Germinal center (tissue), 1 donor: ENCODE results near the gene ELANE.
A peak's percentile ranks its signal among the peaks of the same experiment; 100 is the strongest.
"Not testable (repeated sequence)": the region's sequence is repeated elsewhere in the genome, so short reads cannot be mapped to it uniquely, and the experiment has no call there.

Experiments used
- DNase-seq: peaks from one replicate; pipeline ENCODE4 v3.0.0; 2012; ENCODE audit warnings: mixed read lengths, low spot score

ELANE gene

DNA sequence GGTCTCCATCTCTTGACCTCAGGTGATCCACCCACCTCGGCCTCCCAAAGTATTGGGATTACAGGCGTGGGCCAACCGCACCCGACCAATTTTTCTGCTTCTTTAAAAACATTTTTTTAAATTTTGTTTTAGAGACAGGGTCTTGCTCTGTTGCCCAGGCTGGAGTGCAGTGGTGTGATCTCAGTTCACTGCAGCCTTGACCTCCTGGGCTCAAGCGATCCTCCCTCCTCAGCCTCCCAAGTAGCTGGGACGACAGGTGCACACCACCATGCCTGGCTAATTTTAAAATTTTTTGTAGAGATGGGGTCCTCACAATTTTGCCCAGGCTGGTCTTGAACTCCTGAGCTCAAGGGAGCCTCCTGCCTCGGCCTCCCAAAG is 9.3 kb upstream of the ELANE start:
- not testable (repeated sequence) for DNase-seq

DNA sequence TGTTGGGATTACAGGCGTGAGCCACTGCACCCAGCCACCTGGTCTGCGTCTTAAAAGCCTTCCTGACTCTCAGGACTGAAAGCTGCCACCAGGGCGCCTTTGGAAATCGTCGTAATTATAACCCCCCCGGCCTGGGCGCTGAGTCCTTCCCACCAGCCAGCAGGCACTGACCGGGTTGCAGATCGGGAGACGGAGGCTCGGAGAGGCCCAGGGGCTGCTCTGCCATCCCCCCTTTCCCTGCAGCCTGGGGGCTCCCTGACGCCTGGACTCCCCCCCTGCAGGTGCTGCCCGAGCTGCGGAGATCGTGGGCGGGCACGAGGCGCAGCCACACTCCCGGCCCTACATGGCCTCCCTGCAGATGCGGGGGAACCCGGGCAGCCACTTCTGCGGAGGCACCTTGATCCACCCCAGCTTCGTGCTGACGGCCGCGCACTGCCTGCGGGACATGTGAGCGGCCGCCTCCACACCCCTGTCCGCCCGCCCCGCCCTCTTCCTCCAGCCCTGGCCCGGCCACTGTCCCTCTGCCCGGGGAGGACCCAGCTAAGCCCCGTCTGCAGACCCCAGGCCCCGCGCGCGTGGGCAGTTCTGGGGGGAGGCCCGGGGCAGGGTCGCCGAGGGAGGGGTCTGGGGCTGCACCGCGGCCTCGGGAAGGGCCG is 8.8 kb upstream of the ELANE start:
- no peak for DNase-seq

DNA sequence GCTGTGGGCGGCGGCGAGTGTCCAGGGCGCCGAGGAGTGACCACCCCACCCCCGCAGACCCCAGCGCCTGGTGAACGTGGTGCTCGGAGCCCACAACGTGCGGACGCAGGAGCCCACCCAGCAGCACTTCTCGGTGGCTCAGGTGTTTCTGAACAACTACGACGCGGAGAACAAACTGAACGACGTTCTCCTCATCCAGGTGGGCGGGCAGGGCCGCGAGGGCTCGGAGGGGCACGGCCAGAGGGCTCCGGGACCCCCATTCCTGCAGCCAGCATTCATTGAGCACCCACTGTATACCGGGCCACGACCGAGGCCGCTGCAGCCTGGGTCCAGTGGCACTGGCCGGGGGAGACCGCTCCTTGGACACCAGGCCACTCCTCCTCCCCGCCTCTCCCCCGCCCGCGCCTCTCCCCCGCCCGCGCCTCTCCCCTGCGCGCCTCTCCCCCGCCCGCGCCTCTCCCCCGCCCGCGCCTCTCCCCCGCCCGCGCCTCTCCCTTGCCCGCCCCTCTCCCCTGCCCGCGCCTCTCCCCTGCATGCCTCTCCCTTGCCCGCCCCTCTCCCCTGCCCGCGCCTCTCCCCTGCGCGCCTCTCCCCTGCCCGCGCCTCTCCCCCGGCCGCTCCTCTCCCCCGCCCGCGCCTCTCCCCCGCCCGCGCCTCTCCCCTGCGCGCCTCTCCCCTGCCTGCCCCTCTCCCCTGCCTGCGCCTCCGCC is 8.1 kb upstream of the ELANE start:
- DNase-seq: no peak

DNA sequence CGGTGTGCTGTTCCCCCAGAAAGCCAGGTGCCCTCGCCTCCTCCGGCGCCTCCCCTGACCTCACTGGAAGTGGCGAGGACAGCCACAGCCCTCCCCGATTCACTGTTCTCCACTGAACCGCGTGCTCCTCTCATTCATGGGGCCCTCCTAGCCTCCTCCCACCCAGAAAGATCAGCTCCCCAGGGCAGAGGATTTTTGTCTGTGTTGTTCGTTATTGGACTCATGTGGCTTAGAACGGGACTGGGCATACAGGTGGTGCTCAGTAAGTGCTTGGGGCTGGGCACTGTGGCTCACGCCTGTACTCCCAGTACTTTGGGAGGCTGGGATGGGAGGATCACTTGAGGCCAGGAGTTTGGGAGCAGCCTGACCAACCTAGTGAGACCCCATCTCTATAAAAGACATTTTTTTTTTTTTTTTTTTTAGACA is 7.5 kb upstream of the ELANE start:
- DNase-seq: no peak

- no peak for DNase-seq
These were observed 6.2 kb upstream of the ELANE start for GRCh38 chr19:845707-846521.

- no peak for DNase-seq
These were observed 3.6 kb upstream of the ELANE start for GRCh38 chr19:848386-848921.

GRCh38 chr19:849195-849594 is 2.9 kb upstream of the ELANE start:
- not testable (repeated sequence) for DNase-seq

GRCh38 chr19:850221-850978 is 1.7 kb upstream of the ELANE start:
- DNase-seq: no peak

DNA sequence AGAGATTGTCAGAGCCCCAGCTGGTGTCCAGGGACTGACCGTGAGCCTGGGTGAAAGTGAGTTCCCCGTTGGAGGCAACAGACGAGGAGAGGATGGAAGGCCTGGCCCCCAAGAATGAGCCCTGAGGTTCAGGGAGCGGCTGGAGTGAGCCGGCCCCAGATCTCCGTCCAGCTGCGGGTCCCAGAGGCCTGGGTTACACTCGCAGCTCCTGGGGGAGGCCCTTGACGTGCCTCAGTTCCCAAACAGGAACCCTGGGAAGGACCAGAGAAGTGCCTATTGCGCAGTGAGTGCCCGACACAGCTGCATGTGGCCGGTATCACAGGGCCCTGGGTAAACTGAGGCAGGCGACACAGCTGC is 1.1 kb upstream of the ELANE start:
- DNase-seq: no peak

DNA sequence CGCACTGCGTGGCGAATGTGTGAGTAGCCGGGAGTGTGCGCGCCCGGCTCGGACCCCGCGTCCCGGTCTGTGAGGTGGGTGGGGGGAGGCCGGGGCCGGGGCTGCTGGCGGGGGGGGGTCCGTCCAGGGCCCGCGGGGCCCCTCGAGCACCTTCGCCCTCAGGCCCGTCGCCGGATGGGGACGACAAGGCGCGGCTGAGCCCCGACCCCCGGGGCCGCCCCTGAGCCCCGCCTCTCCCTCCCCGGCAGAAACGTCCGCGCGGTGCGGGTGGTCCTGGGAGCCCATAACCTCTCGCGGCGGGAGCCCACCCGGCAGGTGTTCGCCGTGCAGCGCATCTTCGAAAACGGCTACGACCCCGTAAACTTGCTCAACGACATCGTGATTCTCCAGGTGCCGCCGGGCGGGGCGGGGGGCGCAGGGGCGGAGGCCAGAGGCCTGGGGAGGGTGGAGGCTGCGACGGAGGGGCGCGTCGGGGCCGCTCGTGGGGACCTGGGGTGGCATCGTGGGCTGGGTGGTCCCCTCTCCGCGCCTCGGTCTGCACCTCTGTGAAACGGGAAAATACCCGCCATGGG is 997 bp downstream of the ELANE start:
- no peak for DNase-seq

DNA sequence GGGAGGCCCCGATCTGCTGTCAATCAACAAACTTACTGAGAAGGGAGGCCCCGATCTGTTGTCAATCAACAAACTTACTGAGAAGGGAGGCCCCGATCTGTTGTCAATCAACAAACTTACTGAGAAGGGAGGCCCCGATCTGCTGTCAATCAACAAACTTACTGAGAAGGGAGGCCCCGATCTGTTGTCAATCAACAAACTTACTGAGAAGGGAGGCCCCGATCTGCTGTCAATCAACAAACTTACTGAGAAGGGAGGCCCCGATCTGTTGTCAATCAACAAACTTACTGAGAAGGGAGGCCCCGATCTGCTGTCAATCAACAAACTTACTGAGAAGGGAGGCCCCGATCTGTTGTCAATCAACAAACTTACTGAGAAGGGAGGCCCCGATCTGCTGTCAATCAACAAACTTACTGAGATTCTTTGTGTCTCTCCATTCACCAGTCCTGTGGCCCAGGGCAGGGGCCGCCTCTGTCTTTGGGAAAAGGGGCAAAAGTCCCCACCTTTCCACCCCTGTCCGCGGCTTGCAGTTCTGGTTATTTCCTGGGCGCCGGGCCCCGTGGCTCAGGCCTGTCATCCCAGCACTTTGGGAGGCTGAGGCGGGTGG is 1.6 kb downstream of the ELANE start:
- not testable (repeated sequence) for DNase-seq

GRCh38 chr19:854549-854948 is 2.4 kb downstream of the ELANE start:
- no peak for DNase-seq

- no peak for DNase-seq
These were observed 3.0 kb downstream of the ELANE start for GRCh38 chr19:855142-855541.

GRCh38 chr19:855566-856120 is 3.5 kb downstream of the ELANE start:
- no peak for DNase-seq

DNA sequence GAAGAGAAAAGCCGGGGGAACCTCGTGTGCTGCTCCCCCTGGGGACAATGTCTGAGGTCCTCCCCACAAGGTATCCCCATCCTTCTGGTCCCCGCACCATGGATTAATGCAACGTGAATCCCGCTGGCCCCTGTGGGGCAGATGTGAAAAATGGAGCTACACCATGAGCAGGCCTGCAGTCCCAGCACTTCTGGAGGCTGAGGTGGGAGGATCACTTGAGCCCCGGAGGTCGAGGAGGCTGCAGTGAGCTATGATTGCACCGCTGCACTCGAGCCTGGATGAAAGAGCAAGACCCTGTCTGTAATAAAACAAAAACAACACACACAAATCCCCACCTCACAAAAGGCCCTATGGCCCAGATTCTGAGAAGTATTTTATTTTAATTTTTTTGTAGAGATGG is 6.2 kb downstream of the ELANE start:
- DNase-seq: no peak

- no peak for DNase-seq
These were observed 7.1 kb downstream of the ELANE start, which contains the start of gene CFD for GRCh38 chr19:858868-859843. TSS of gene CFD (plus strand) at chr19:859664. CDS start at chr19:859690, 26 bp downstream.

DNA sequence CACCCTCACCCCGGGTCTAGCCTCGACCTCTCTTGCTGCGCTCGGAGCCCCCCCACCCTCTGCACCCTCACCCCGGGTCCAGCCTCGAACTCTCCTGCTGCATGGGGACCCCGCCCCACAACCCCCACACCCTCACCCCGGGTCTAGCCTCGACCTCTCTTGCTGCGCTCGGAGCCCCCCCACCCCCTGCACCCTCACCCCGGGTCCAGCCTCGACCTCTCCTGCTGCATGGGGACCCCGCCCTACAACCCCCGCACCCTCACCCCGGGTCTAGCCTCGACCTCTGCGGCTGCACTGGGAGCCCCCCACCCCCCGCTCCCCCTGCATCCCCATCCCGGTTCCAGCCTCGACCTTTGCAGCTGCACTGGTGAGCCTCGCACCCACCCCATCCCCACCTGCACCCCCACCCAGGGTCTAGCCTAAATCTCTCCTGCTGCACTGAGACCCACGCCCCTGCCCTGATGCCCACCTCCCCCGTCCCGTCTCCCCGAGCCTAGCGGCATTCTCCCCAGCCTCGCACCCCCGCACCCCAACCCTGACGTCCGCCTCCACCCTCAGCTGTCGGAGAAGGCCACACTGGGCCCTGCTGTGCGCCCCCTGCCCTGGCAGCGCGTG is 9.1 kb downstream of the ELANE start:
- no peak for DNase-seq

GRCh38 chr19:861756-862580 is 9.9 kb downstream of the ELANE start:
- DNase-seq: peak; percentile 83
